A549 (cell line): Measurements from ENCODE around the gene CDC73.

Source experiments
- CHD2 ChIP-seq: fragments of 150-350 bp; IDR thresholded peaks from 2 replicates; pipeline ENCODE4 v1.6.1; 2014; ENCODE audit warnings: low read length; ENCODE audit not compliant: partially characterized antibody
- CTCF ChIP-seq: fragments of >200 bp; sonication (Bioruptor Twin); formaldehyde crosslinking; IDR thresholded peaks from 3 replicates; pipeline ENCODE4 v1.5.1; 2016
- EP300 ChIP-seq, 2 experiments: fragments of >200 bp; sonication (Bioruptor Twin); formaldehyde crosslinking; IDR thresholded peaks; 2 replicates in 1 of 2; 3 replicates in 1 of 2; pipeline ENCODE4 v1.6.1; 2016 to 2017
- FOSL2 ChIP-seq, 2 experiments: fragments of 450-650 bp in 1 of 2; fragments of >200 bp in 1 of 2; sonication (Bioruptor Twin) in 1 of 2; formaldehyde crosslinking; IDR thresholded peaks; 2 replicates each; pipeline versions ENCODE4 v1.5.0 to v1.6.1; 2016 to 2020; ENCODE audit warnings: mild to moderate bottlenecking in 1 of 2, moderate library complexity in 1 of 2
- JUN ChIP-seq, 2 experiments: fragments of >200 bp; sonication (Bioruptor Twin); formaldehyde crosslinking; IDR thresholded peaks; 2 replicates in 1 of 2; 3 replicates in 1 of 2; pipeline ENCODE4 v1.6.1; 2016 to 2017
- JUNB ChIP-seq: fragments of >200 bp; sonication (Bioruptor Twin); formaldehyde crosslinking; IDR thresholded peaks from 2 replicates; pipeline ENCODE4 v1.6.1; 2016
- MAZ ChIP-seq: fragments of 150-350 bp; IDR thresholded peaks from 2 replicates; pipeline ENCODE4 v1.6.1; 2014; ENCODE audit warnings: antibody characterized with exemption, low read depth, low read length, borderline replicate concordance
- POLR2AphosphoS2 ChIP-seq: conservative IDR thresholded peaks from 2 replicates; pipeline ENCODE4 v1.6.1; 2012; ENCODE audit warnings: low read length, improper control_type of control experiment, inconsistent platforms
- RAD21 ChIP-seq, 2 experiments: fragments of >200 bp in 1 of 2; sonication (Bioruptor Twin) in 1 of 2; formaldehyde crosslinking in 1 of 2; IDR thresholded peaks in 1 of 2; conservative IDR thresholded peaks in 1 of 2; 2 replicates in 1 of 2; 3 replicates in 1 of 2; pipeline ENCODE4 v1.6.1; 2012 to 2018; ENCODE audit warnings: inconsistent platforms in 1 of 2
- RARB ChIP-seq: fragments of 250-450 bp; sonication (Bioruptor Pico); IDR thresholded peaks from 2 replicates; pipeline ENCODE4 v1.8.0; 2021; ENCODE audit warnings: mild to moderate bottlenecking, moderate library complexity
- USF2 ChIP-seq: fragments of 450-650 bp; IDR thresholded peaks from 2 replicates; pipeline ENCODE4 v1.6.1; 2014; ENCODE audit warnings: antibody characterized with exemption

GRCh38 chr1:193176788-193177187 lies 55.0 kb downstream of the CDC73 start:
- no peak for TF ChIP-seq CHD2
- TF ChIP-seq POLR2AphosphoS2 = no peak
- TF ChIP-seq CTCF = no peak
- no peak for TF ChIP-seq EP300 (IDR thresholded peaks at IDR 0.05)
- no peak for TF ChIP-seq RAD21 (conservative IDR thresholded peaks at IDR 0.05 in 1 of 2, IDR thresholded peaks at IDR 0.05 in 1 of 2)
- no peak for TF ChIP-seq JUN (IDR thresholded peaks at IDR 0.05)
- no peak for TF ChIP-seq RARB (CRISPR knock-in tag)
- no peak for TF ChIP-seq JUNB
- TF ChIP-seq USF2 = no peak
- TF ChIP-seq FOSL2 (IDR thresholded peaks at IDR 0.05) = no peak
- TF ChIP-seq FOSL2 (CRISPR knock-in tag; IDR thresholded peaks at IDR 0.05) = no peak
- no peak for TF ChIP-seq MAZ
